WERI-Rb-1 (cell line): ENCODE results near the gene ERMAP.
"Not testable (repeated sequence)": the region's sequence is repeated elsewhere in the genome, so short reads cannot be mapped to it uniquely, and the experiment has no call there.

Experiments
- DNase-seq: peaks from one replicate; pipeline ENCODE4 v3.0.0-alpha.2; 2020
- H3K27ac ChIP-seq: fragments of 250-450 bp; sonication (Bioruptor Pico); 2 replicates; pipeline ENCODE4 v1.5.1; 2020; ENCODE audit warnings: mild to moderate bottlenecking, moderate library complexity
- H3K27me3 ChIP-seq: fragments of 250-450 bp; sonication (Bioruptor Pico); 2 replicates; pipeline ENCODE4 v1.5.1; 2021; ENCODE audit warnings: mild to moderate bottlenecking, low read depth, moderate library complexity; ENCODE audit not compliant: insufficient read depth, severe bottlenecking
- H3K36me3 ChIP-seq: fragments of 250-450 bp; sonication (Bioruptor Pico); 2 replicates; pipeline ENCODE4 v1.5.1; 2020; ENCODE audit warnings: mild to moderate bottlenecking, moderate library complexity
- H3K4me3 ChIP-seq: 2 replicates; pipeline ENCODE4 v1.5.1; 2011; ENCODE audit warnings: low read depth, mild to moderate bottlenecking, control low read depth, low read length
- H3K9me3 ChIP-seq: fragments of 250-450 bp; sonication (Bioruptor Pico); 2 replicates; pipeline ENCODE4 v1.5.1; 2021; ENCODE audit warnings: mild to moderate bottlenecking, moderate library complexity; ENCODE audit not compliant: severe bottlenecking
- CTCF ChIP-seq: IDR thresholded peaks from 2 replicates; pipeline ENCODE4 v1.5.1; 2011; ENCODE audit warnings: low read depth, mild to moderate bottlenecking, control low read depth, inconsistent platforms, low read length

ERMAP gene

GRCh38 chr1:42851960-42852607 lies 35.2 kb downstream of the ERMAP start:
- no peak overlapping the region for H3K4me3 ChIP-seq
- H3K27me3 ChIP-seq, result no peaks in the 10 kb centered on the region
- no peak overlapping the region for H3K27ac ChIP-seq
- DNase-seq, result no peak
- peaks cover 6% of the 10 kb centered on the region for H3K9me3 ChIP-seq
- TF ChIP-seq CTCF, result no peak
- peaks cover 30% of the 10 kb centered on the region for H3K36me3 ChIP-seq

- H3K36me3 ChIP-seq, result peaks cover 30% of the 10 kb centered on the region
- H3K4me3 ChIP-seq, result no peak overlapping the region
- H3K27me3 ChIP-seq, result no peaks in the 10 kb centered on the region
- no peak for TF ChIP-seq CTCF
- H3K9me3 ChIP-seq, result peaks cover 6% of the 10 kb centered on the region
- DNase-seq, result no peak
- H3K27ac ChIP-seq, result peak overlapping the region; percentile 22; the same call in 1 of the 2 replicates
These were observed 35.7 kb downstream of the ERMAP start for GRCh38 chr1:42852608-42852980.

- DNase-seq, result peak; percentile 56
- H3K4me3 ChIP-seq, result no peak overlapping the region
- H3K27ac ChIP-seq, result peak overlapping the region; percentile 65
These were observed 36.4 kb downstream of the ERMAP start for GRCh38 chr1:42853116-42853884.

GRCh38 chr1:42856554-42856953 lies 39.6 kb downstream of the ERMAP start:
- H3K27ac ChIP-seq, DNase-seq, H3K4me3 ChIP-seq, H3K27me3 ChIP-seq: not testable (repeated sequence)
- H3K9me3 ChIP-seq, result peaks cover 23% of the 10 kb centered on the region
- peaks cover 12% of the 10 kb centered on the region for H3K36me3 ChIP-seq

More at GRCh38 chr1:42853116-42853884, 36.4 kb downstream of the ERMAP start:
- no peak for TF ChIP-seq CTCF
- Histone ChIP-seq H3K27me3 (no peaks in the 10 kb centered on the region), H3K9me3 (peaks cover 6% of the 10 kb centered on the region), H3K36me3 (peaks cover 30% of the 10 kb centered on the region)

GRCh38 chr1:42859366-42859765 lies 42.4 kb downstream of the ERMAP start:
- not testable (repeated sequence) for H3K27me3 ChIP-seq, H3K36me3 ChIP-seq, H3K27ac ChIP-seq, H3K4me3 ChIP-seq, DNase-seq
- peaks cover 30% of the 10 kb centered on the region for H3K9me3 ChIP-seq

- Histone ChIP-seq H3K27me3 (no peaks in the 10 kb centered on the region), H3K9me3 (peaks cover 30% of the 10 kb centered on the region), H3K4me3 (no peak overlapping the region), H3K36me3 (no peaks in the 10 kb centered on the region), H3K27ac (no peak overlapping the region)
- TF ChIP-seq CTCF, result no peak
- no peak for DNase-seq
These were observed 43.6 kb downstream of the ERMAP start for GRCh38 chr1:42860339-42861013.
